HL-60 (cell line): ENCODE data around the gene TESPA1.

Experiments used
- DNase-seq, 2 experiments: peaks; one replicate each; pipeline ENCODE4 v3.0.0-alpha.2; 2010 to 2020; ENCODE audit warnings: low read depth in 1 of 2, low spot score in 1 of 2
- H3K27ac ChIP-seq: fragments of 250-450 bp; sonication (Bioruptor Pico); replicated peaks from 2 replicates; pipeline ENCODE4 v1.5.1; 2020; ENCODE audit warnings: mild to moderate bottlenecking, moderate library complexity
- H3K27me3 ChIP-seq: fragments of 250-450 bp; sonication (Bioruptor Pico); 2 replicates; pipeline ENCODE4 v1.5.1; 2021; ENCODE audit warnings: mild to moderate bottlenecking, moderate library complexity; ENCODE audit not compliant: insufficient read depth, poor library complexity, severe bottlenecking
- H3K4me3 ChIP-seq: replicated peaks from 2 replicates; pipeline ENCODE4 v1.5.1; 2011; ENCODE audit warnings: mild to moderate bottlenecking, control low read depth, low read length; ENCODE audit not compliant: insufficient read depth
- GABPA ChIP-seq: IDR thresholded peaks from 2 replicates; pipeline ENCODE4 v1.6.1; 2012; ENCODE audit warnings: low read depth
- POLR2AphosphoS5 ChIP-seq: IDR thresholded peaks from 2 replicates; pipeline ENCODE4 v1.6.1; 2012; ENCODE audit warnings: low read depth
- SPI1 ChIP-seq: IDR thresholded peaks from 2 replicates; pipeline ENCODE4 v1.6.1; 2012; ENCODE audit warnings: low read depth, mild to moderate bottlenecking, borderline replicate concordance
- TF ChIP-seq, protein P1 (sequence below): IDR thresholded peaks from 2 replicates; pipeline ENCODE4 v1.6.1; 2012; ENCODE audit warnings: low read depth; ENCODE audit not compliant: insufficient replicate concordance
- TF ChIP-seq, protein P2 (sequence below): IDR thresholded peaks from one replicate; pipeline ENCODE4 v1.5.1; 2011; ENCODE audit warnings: low read length, control low read depth, inconsistent platforms; ENCODE audit not compliant: insufficient read depth

TESPA1 gene

DNA sequence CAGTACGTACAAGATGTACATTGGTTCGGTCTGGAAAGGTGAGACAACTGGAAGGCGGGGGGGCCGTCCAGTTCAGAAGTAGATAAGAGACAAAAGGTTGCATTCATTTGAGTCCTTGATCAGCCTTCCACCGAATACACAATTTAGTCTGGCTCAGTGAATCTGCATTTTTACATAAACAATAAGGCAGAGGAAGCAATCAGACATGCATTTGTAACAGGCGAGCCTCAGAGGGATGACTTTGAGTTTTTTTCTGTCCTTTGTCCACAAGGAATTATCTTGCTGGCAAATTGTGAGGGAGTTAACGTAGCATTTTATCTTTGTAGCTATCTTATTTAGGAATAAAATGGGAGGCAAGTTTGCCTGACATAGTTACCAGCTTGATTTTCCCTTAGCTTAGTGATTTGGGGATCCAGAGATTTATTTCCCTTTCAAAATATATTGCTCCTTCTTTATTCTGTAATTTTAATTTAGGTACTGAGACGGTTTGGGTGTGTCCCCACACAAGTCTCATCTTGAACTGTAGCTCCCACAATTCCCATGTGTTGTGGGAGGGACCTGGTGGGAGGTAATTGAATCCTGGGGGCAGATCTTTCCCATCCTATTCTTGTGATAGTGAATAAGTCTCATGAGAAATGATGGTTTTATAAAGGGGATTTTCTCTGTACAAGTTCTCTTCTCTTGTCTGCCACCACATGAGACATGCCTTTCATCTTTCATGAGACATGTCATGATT, 59.4 kb downstream of the TESPA1 start:
- H3K27me3 ChIP-seq: no peaks in the 10 kb centered on the region
- no peak for TF ChIP-seq POLR2AphosphoS5
- TF ChIP-seq, protein P1, sequence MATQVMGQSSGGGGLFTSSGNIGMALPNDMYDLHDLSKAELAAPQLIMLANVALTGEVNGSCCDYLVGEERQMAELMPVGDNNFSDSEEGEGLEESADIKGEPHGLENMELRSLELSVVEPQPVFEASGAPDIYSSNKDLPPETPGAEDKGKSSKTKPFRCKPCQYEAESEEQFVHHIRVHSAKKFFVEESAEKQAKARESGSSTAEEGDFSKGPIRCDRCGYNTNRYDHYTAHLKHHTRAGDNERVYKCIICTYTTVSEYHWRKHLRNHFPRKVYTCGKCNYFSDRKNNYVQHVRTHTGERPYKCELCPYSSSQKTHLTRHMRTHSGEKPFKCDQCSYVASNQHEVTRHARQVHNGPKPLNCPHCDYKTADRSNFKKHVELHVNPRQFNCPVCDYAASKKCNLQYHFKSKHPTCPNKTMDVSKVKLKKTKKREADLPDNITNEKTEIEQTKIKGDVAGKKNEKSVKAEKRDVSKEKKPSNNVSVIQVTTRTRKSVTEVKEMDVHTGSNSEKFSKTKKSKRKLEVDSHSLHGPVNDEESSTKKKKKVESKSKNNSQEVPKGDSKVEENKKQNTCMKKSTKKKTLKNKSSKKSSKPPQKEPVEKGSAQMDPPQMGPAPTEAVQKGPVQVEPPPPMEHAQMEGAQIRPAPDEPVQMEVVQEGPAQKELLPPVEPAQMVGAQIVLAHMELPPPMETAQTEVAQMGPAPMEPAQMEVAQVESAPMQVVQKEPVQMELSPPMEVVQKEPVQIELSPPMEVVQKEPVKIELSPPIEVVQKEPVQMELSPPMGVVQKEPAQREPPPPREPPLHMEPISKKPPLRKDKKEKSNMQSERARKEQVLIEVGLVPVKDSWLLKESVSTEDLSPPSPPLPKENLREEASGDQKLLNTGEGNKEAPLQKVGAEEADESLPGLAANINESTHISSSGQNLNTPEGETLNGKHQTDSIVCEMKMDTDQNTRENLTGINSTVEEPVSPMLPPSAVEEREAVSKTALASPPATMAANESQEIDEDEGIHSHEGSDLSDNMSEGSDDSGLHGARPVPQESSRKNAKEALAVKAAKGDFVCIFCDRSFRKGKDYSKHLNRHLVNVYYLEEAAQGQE: no peak
- TF ChIP-seq SPI1: no peak
- TF ChIP-seq, protein P2, sequence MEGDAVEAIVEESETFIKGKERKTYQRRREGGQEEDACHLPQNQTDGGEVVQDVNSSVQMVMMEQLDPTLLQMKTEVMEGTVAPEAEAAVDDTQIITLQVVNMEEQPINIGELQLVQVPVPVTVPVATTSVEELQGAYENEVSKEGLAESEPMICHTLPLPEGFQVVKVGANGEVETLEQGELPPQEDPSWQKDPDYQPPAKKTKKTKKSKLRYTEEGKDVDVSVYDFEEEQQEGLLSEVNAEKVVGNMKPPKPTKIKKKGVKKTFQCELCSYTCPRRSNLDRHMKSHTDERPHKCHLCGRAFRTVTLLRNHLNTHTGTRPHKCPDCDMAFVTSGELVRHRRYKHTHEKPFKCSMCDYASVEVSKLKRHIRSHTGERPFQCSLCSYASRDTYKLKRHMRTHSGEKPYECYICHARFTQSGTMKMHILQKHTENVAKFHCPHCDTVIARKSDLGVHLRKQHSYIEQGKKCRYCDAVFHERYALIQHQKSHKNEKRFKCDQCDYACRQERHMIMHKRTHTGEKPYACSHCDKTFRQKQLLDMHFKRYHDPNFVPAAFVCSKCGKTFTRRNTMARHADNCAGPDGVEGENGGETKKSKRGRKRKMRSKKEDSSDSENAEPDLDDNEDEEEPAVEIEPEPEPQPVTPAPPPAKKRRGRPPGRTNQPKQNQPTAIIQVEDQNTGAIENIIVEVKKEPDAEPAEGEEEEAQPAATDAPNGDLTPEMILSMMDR: no peak
- TF ChIP-seq GABPA: no peak
- no peak overlapping the region for H3K4me3 ChIP-seq
- no peak overlapping the region for H3K27ac ChIP-seq
- no peak for DNase-seq

DNA sequence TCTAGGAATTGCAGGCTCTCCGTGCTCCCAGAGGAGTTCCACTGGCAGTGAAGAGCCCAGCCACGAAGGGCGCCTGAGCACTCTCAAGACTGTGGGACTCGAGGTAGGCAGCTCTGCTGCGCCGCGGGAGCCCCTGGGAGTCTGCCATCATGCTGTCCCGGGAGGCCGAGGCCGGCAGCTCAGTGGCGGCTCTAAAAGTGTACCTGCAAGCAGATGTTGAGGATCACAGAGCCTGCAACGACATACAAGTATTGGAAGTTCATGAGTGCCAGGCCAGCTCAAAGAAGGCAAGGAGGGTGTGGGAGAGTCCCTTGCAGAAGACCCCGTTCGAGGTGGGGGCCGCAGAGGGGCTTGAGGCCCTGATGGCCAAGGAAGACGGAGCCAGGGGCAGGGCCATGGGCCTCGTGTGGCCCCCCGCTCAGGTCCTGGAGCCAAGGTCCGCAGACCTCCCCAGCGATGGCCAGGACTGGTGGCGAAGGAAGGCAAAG, 67.5 kb downstream of the TESPA1 start:
- Histone ChIP-seq H3K27me3 (peaks cover 4% of the 10 kb centered on the region), H3K27ac (no peak overlapping the region), H3K4me3 (no peak overlapping the region)
- TF ChIP-seq, protein P2: no peak
- no peak for TF ChIP-seq GABPA
- TF ChIP-seq SPI1: no peak
- no peak for TF ChIP-seq POLR2AphosphoS5
- DNase-seq: no peak
